ENCODE results near the gene SH3GLB1. TPM values are rescaled to one million over a fixed set of nuclear protein-coding genes. Genes with fewer than 3 reads are reported as not detected.

SH3GLB1 gene
- total and polyA plus RNA-seq, 2 of the 13 experiments (the other 11 are each of a cell fraction or from before 2014, with no cell fraction given), result 26.0 to 41.5 TPM

- TF ChIP-seq HNF4A (CRISPR knock-in tag; IDR thresholded peaks at IDR 0.05) (0 out of 2 replicates have a peak, but pooled peaks have one; percentile 14), ZNF609 (CRISPR knock-in tag; IDR thresholded peaks at IDR 0.05; ENCODE audit: borderline replicate concordance) (peak; percentile 21; the same call in 1 of the 2 replicates), POLR2G (IDR thresholded peaks at IDR 0.05; ENCODE audit: low read depth, low read length) (no peak), ZFP36L2 (CRISPR knock-in tag; IDR thresholded peaks at IDR 0.05) (no peak), ETV5 (CRISPR knock-in tag; IDR thresholded peaks at IDR 0.05; ENCODE audit: borderline replicate concordance) (peak; percentile 25; the same call in 1 of the 2 replicates), RXRB (CRISPR knock-in tag; IDR thresholded peaks at IDR 0.05; ENCODE audit: borderline replicate concordance) (0 out of 2 replicates have a peak, but pooled peaks have one; percentile 14), HCFC1 (IDR thresholded peaks at IDR 0.05; ENCODE audit: low read depth, low read length) (no peak), GATA4 (IDR thresholded peaks at IDR 0.05; ENCODE audit: borderline replicate concordance, low read depth) (0 out of 2 replicates have a peak, but pooled peaks have one; percentile 24), BRF2 (CRISPR knock-in tag; IDR thresholded peaks at IDR 0.05) (no peak), ZNF567 (CRISPR knock-in tag; IDR thresholded peaks at IDR 0.05; ENCODE audit: borderline replicate concordance) (no peak), TEAD3 (CRISPR knock-in tag; optimal IDR thresholded peaks at IDR 0.05; ENCODE audit: borderline replicate concordance) (peak; percentile 6), ZNF543 (CRISPR knock-in tag; IDR thresholded peaks at IDR 0.05) (0 out of 2 replicates have a peak, but pooled peaks have one; percentile 28), SRY (CRISPR knock-in tag; IDR thresholded peaks at IDR 0.05) (no peak), ZNF512B (CRISPR knock-in tag; IDR thresholded peaks at IDR 0.05; ENCODE audit: borderline replicate concordance) (no peak), ZNF547 (CRISPR knock-in tag; IDR thresholded peaks at IDR 0.05) (no peak), ISL2 (CRISPR knock-in tag; IDR thresholded peaks at IDR 0.05) (0 out of 2 replicates have a peak, but pooled peaks have one; percentile 38), ZNF570 (CRISPR knock-in tag; IDR thresholded peaks at IDR 0.05; ENCODE audit: borderline replicate concordance) (no peak), YY1 (IDR thresholded peaks at IDR 0.05; ENCODE audit: insufficient read depth, insufficient replicate concordance, low read depth, low read length) (peak; percentile 16), PATZ1 (CRISPR knock-in tag; IDR thresholded peaks at IDR 0.05) (peak; percentile 29; the same call in 1 of the 2 replicates), ZNF337 (CRISPR knock-in tag; IDR thresholded peaks at IDR 0.05; ENCODE audit: borderline replicate concordance, low read depth) (no peak)
Measured at GRCh38 chr1:86758570-86758969, 54.2 kb downstream of the SH3GLB1 start (continued).
